GM12878 (cell line): Measurements from ENCODE around the gene CAMK2D. TPM values are rescaled to one million over a fixed set of nuclear protein-coding genes. Genes with fewer than 3 reads are reported as not detected.

ENCODE experiments used
- ATAC-seq: fragments of 200-7000 bp; cut with Tn5 transposase; 3 replicates; pipeline ENCODE4 v1.9.1; 2020; ENCODE audit warnings: mild to moderate bottlenecking, moderate library complexity
- BruUV-seq: library from RNA; stranded (reverse); fragments of 400-500 nt; replicated peaks from 2 replicates; lab custom pipeline; 2021; lab: Mats Ljungman, UMichigan
- CTCF ChIA-PET: fragments of 300-600 bp; sonication (Branson Sonifier 250); formaldehyde crosslinking; extraction: SDS; loops from one replicate; lab custom pipeline; 2021; ENCODE audit warnings: inconsistent platforms; lab: Yijun Ruan, JAX
- POLR2A ChIA-PET: fragments of 350-600 bp; formaldehyde crosslinking; extraction: SDS; loops from one replicate; lab custom pipeline; 2021; ENCODE audit warnings: inconsistent platforms; lab: Charles Lee
- RAD21 ChIA-PET: fragments of 300-600 bp; sonication (Branson Sonifier 250); formaldehyde crosslinking; loops from one replicate; lab custom pipeline; 2023; ENCODE audit warnings: antibody characterized with exemption; ENCODE audit not compliant: unreplicated experiment; lab: Charles Lee
- SMC1A ChIA-PET: fragments of 300-600 bp; sonication (Branson Sonifier 250); formaldehyde crosslinking; loops from one replicate; lab custom pipeline; 2023; ENCODE audit not compliant: unreplicated experiment, uncharacterized antibody; lab: Charles Lee
- DNase-seq: peaks from one replicate; pipeline ENCODE4 v3.0.0-alpha.2; 2011; ENCODE audit warnings: low read depth, low spot score
- FAIRE-seq: peaks from 3 replicates; lab custom pipeline; 2011; peaks lifted over from hg19 to GRCh38; lab: Jason Lieb, UNC
- H2AFZ ChIP-seq: 2 replicates; pipeline ENCODE4 v1.6.0; 2011; ENCODE audit warnings: low read depth, low read length, control low read depth; ENCODE audit not compliant: control insufficient read depth
- H3K27ac ChIP-seq: 2 replicates; pipeline ENCODE4 v1.5.1; 2011; ENCODE audit warnings: control low read depth; ENCODE audit not compliant: control insufficient read depth, insufficient read depth
- H3K27me3 ChIP-seq, 2 experiments: replicated peaks in 1 of 2; 2 replicates each; pipeline versions ENCODE4 v1.6.0 to v1.6.1; 2011; ENCODE audit warnings: low read length in 1 of 2; ENCODE audit not compliant: control insufficient read depth in 2 of 2, insufficient read depth in 2 of 2
- H3K36me3 ChIP-seq, 2 experiments: 2 replicates each; pipeline ENCODE4 v1.5.1; 2011; ENCODE audit warnings: low read length in 1 of 2; ENCODE audit not compliant: control insufficient read depth in 2 of 2, insufficient read depth in 2 of 2
- H3K4me1 ChIP-seq: 2 replicates; pipeline ENCODE4 v1.6.1; 2011; ENCODE audit warnings: mild to moderate bottlenecking, low read length, moderate library complexity, mixed read lengths; ENCODE audit not compliant: control insufficient read depth, insufficient read depth
- H3K4me2 ChIP-seq: 2 replicates; pipeline ENCODE4 v1.6.0; 2011; ENCODE audit warnings: control low read depth; ENCODE audit not compliant: control insufficient read depth, insufficient read depth
- H3K4me3 ChIP-seq: fragments of 200-600 bp; sonication (generic); 2 replicates; pipeline ENCODE4 v1.5.1; 2016
- H3K79me2 ChIP-seq: 2 replicates; pipeline ENCODE4 v1.6.0; 2011; ENCODE audit warnings: low read length; ENCODE audit not compliant: control insufficient read depth, insufficient read depth
- H3K9ac ChIP-seq: 2 replicates; pipeline ENCODE4 v1.8.0; 2011; ENCODE audit warnings: low read length, control low read depth, mixed read lengths; ENCODE audit not compliant: control insufficient read depth, insufficient read depth
- H3K9me3 ChIP-seq: replicated peaks from 3 replicates; pipeline ENCODE4 v1.5.1; 2011; ENCODE audit warnings: mild to moderate bottlenecking, low read length; ENCODE audit not compliant: control insufficient read depth, insufficient read depth
- H4K20me1 ChIP-seq: 2 replicates; pipeline ENCODE4 v1.6.0; 2011; ENCODE audit not compliant: control insufficient read depth, insufficient read depth
- BCLAF1 ChIP-seq: fragments of 450-650 bp; IDR thresholded peaks from 2 replicates; pipeline ENCODE4 v1.6.1; 2017; ENCODE audit warnings: antibody characterized with exemption, mild to moderate bottlenecking, moderate library complexity
- CBX5 ChIP-seq: sonication (generic); IDR thresholded peaks from 2 replicates; pipeline ENCODE4 v1.6.1; 2016; ENCODE audit warnings: low read depth, moderate library complexity, mild to moderate bottlenecking, inconsistent platforms
- CREB1 ChIP-seq: IDR thresholded peaks from 2 replicates; pipeline ENCODE4 v1.6.1; 2012; ENCODE audit warnings: low read depth, mild to moderate bottlenecking, inconsistent platforms
- FOXK2 ChIP-seq: fragments of 450-650 bp; IDR thresholded peaks from 2 replicates; pipeline ENCODE4 v1.6.1; 2017; ENCODE audit warnings: mild to moderate bottlenecking, moderate library complexity
- HDGF ChIP-seq: fragments of 450-650 bp; IDR thresholded peaks from 2 replicates; pipeline ENCODE4 v1.6.1; 2016; ENCODE audit warnings: antibody characterized with exemption
- IKZF2 ChIP-seq, 2 experiments: fragments of 450-650 bp; IDR thresholded peaks; 2 replicates each; pipeline ENCODE4 v1.6.1; 2017; ENCODE audit warnings: mild to moderate bottlenecking in 2 of 2, moderate library complexity in 2 of 2
- KLF5 ChIP-seq: fragments of 450-650 bp; IDR thresholded peaks from 2 replicates; pipeline ENCODE4 v1.6.1; 2014; ENCODE audit warnings: mild to moderate bottlenecking; ENCODE audit not compliant: partially characterized antibody
- MTA3 ChIP-seq: IDR thresholded peaks from 2 replicates; pipeline ENCODE4 v1.6.1; 2012; ENCODE audit warnings: low read length, inconsistent platforms, borderline replicate concordance
- NR2C2 ChIP-seq: IDR thresholded peaks from 2 replicates; pipeline ENCODE4 v1.6.1; 2011; ENCODE audit warnings: borderline replicate concordance, low read depth; ENCODE audit not compliant: control insufficient read depth, insufficient read length
- RAD51 ChIP-seq: fragments of 450-650 bp; IDR thresholded peaks from 2 replicates; pipeline ENCODE4 v1.6.1; 2016; ENCODE audit warnings: moderate library complexity, mild to moderate bottlenecking, inconsistent platforms
- SMC3 ChIP-seq: IDR thresholded peaks from 2 replicates; pipeline ENCODE4 v1.6.1; 2011; ENCODE audit warnings: low read length, improper control_type of control experiment, borderline replicate concordance
- STAT3 ChIP-seq: IDR thresholded peaks from 2 replicates; pipeline ENCODE4 v1.6.1; 2011; ENCODE audit warnings: low read depth, low read length, improper control_type of control experiment
- TARDBP ChIP-seq: IDR thresholded peaks from 2 replicates; pipeline ENCODE4 v1.6.1; 2016; ENCODE audit warnings: borderline replicate concordance
- TBL1XR1 ChIP-seq: IDR thresholded peaks from 2 replicates; pipeline ENCODE4 v1.6.1; 2012; ENCODE audit warnings: low read depth, low read length, improper control_type of control experiment
- YY1 ChIP-seq: IDR thresholded peaks from 2 replicates; pipeline ENCODE4 v1.6.1; 2011; ENCODE audit warnings: low read depth, mild to moderate bottlenecking, low read length
- ZNF622 ChIP-seq: fragments of 450-650 bp; IDR thresholded peaks from 2 replicates; pipeline ENCODE4 v1.6.1; 2017; ENCODE audit warnings: mild to moderate bottlenecking, inconsistent platforms
- WGBS: methylation state at CpG from one replicate; pipeline ENCODE4 v1.1.6; 2016; ENCODE audit warnings: low lambda C conversion rate; ENCODE audit not compliant: insufficient replicate concordance, insufficient coverage; ENCODE audit errors: missing lambda C conversion rate; 5-methylcytosine and 5-hydroxymethylcytosine counted together
- in situ Hi-C: fragments of 300-500 bp; cut with MboI; formaldehyde crosslinking; loops from 9 replicates; pipeline ENCODE4 v1.14.3; 2018; ENCODE audit warnings: mixed read lengths
- intact Hi-C: fragments of 100-400 bp; cut with micrococcal nuclease; formaldehyde crosslinking; loops from one replicate; pipeline ENCODE4 v1.14.2; 2022; ENCODE audit not compliant: unreplicated experiment
- polyA plus RNA-seq, 11 experiments: library from polyadenylated mRNA; depleted of rRNA in 4 of 11; unstranded in 6 of 11; stranded (reverse) in 5 of 11; fragments of >200 nt; fragmentation: Nextera tagmentation in 4 of 11; fragmentation: Illumina TruSeq in 1 of 11; extraction: Ambion mirVana in 4 of 11; extraction: Trizol in 1 of 11; gene quantifications; 1 replicate in 1 of 11; 2 replicates in 10 of 11; pipeline versions ENCODE4 v1.2.1 to v1.2.3, GENCODE V29; 2011 to 2016; ENCODE audit warnings: inconsistent platforms in 2 of 11, missing spikeins in 2 of 11, low read depth in 1 of 11
- total RNA-seq, 4 experiments: library from RNA; depleted of rRNA in 3 of 4; stranded (reverse); fragments of >200 nt in 3 of 4; fragmentation: Illumina TruSeq in 1 of 4; extraction: Trizol in 1 of 4; gene quantifications; 2 replicates each; pipeline versions ENCODE4 v1.2.1 to v1.2.3, GENCODE V29; 2013 to 2021
- TF ChIP-seq, protein P1 (sequence below): fragments of 450-650 bp; IDR thresholded peaks from 2 replicates; pipeline ENCODE4 v1.6.1; 2014; ENCODE audit warnings: mild to moderate bottlenecking

CAMK2D gene
- total and polyA plus RNA-seq, 10 of the 15 experiments (the other 5 are each of a cell fraction or from before 2014, with no cell fraction given): 6.9 to 88.5 (median 12.9) TPM

- in situ Hi-C loops: no loop called here
- 98% methylated on average over 3 of the region's 3 CpGs for WGBS
These were observed 257.1 kb downstream of the CAMK2D start for GRCh38 chr4:113504422-113504821.

More at GRCh38 chr4:113504422-113504821, 257.1 kb downstream of the CAMK2D start:
- no peaks in the 10 kb centered on the region for H3K9me3 ChIP-seq
- H3K36me3 ChIP-seq: peaks cover 2 to 5% of the 10 kb centered on the region in 2 experiments
- H4K20me1 ChIP-seq: no peaks in the 10 kb centered on the region
- ChIA-PET SMC1A (interaction anchor here (1.2 kb wide), 1 partner anchor 133 kb away, joined by 4 read pairs; no protein-coding TSS in a partner anchor), CTCF (no interaction called here)
- H3K9ac ChIP-seq: no peak overlapping the region
- no peak for ATAC-seq
- H2AFZ ChIP-seq: no peak overlapping the region
- no peak for DNase-seq
- H3K79me2 ChIP-seq: no peaks in the 10 kb centered on the region
- TF ChIP-seq ZNF622: no peak
- no peak for TF ChIP-seq NR2C2
- TF ChIP-seq, protein P1, sequence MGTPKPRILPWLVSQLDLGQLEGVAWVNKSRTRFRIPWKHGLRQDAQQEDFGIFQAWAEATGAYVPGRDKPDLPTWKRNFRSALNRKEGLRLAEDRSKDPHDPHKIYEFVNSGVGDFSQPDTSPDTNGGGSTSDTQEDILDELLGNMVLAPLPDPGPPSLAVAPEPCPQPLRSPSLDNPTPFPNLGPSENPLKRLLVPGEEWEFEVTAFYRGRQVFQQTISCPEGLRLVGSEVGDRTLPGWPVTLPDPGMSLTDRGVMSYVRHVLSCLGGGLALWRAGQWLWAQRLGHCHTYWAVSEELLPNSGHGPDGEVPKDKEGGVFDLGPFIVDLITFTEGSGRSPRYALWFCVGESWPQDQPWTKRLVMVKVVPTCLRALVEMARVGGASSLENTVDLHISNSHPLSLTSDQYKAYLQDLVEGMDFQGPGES: no peak
- TF ChIP-seq CREB1: no peak
- no peak for TF ChIP-seq RAD51
- TF ChIP-seq TARDBP: no peak
- TF ChIP-seq TBL1XR1: no peak
- no peak for TF ChIP-seq MTA3
- TF ChIP-seq FOXK2: no peak
- no peak for TF ChIP-seq CBX5
- TF ChIP-seq SMC3: no peak
- TF ChIP-seq KLF5: no peak
- no peak for TF ChIP-seq BCLAF1
- TF ChIP-seq HDGF: no peak
- TF ChIP-seq IKZF2 (IDR thresholded peaks at IDR 0.05): no peak
- TF ChIP-seq YY1: no peak
- no peak for TF ChIP-seq STAT3
- TF ChIP-seq, all 136 proteins: peak for 0
- Histone ChIP-seq H3K4me2 (no peak overlapping the region), H3K4me3 (no peak overlapping the region), H3K27ac (no peak overlapping the region), H3K4me1 (no peaks in the 10 kb centered on the region), H3K27me3 (no peaks in the 10 kb centered on the region)
- intact Hi-C loops: no loop called here
- BruUV-seq: no TSS peak
- POLR2A ChIA-PET: interaction anchor here (0.7 kb wide), 1 partner anchor 605 kb away, joined by 4 read pairs; no protein-coding TSS in a partner anchor
- no peak for FAIRE-seq
- RAD21 ChIA-PET: no interaction called here
